NOMO-1 (cell line): ENCODE measurements around the gene NFATC2.

Experiments
- DNase-seq, 2 experiments: peaks; one replicate each; lab custom pipeline; 2025; ENCODE audit not compliant: unreplicated experiment in 2 of 2; lab: John Stamatoyannopoulos, UW

NFATC2 gene

DNA sequence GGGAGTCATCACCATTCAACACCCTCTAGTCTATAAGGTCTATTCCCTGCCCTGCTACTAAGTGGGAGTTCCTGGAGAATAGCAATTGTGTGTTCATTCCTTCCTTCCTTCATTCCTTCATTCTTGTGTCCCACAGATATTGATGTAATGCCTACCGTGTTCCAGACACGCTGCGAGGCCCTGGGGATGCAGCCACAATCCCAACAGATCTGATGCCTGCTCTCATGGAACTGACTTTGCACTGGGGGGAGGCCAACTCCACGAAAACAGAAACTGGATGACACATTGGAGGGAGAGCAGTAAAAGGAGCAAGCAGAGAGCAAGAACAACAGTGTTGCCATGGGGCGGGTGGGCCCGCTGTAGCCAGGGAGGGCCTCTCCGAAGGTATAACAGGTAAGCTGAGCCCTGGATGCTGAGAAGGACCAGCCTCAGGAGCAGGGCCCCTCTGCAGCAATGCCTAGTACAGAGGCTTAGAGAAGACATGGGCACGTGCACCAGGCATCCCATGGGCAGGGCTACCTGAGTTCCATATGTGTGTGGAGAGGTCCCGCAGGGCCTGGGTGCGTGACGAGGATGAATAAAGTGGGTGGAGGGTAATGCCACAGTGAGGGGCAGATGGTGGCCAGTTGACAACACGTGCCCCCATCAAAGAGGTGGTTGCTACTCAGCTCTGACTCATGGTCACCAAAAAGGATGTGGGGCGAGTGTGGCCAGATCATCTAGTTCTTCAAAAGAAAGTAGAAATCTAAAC, 173.9 kb downstream of the NFATC2 start:
- no peak for DNase-seq

DNA sequence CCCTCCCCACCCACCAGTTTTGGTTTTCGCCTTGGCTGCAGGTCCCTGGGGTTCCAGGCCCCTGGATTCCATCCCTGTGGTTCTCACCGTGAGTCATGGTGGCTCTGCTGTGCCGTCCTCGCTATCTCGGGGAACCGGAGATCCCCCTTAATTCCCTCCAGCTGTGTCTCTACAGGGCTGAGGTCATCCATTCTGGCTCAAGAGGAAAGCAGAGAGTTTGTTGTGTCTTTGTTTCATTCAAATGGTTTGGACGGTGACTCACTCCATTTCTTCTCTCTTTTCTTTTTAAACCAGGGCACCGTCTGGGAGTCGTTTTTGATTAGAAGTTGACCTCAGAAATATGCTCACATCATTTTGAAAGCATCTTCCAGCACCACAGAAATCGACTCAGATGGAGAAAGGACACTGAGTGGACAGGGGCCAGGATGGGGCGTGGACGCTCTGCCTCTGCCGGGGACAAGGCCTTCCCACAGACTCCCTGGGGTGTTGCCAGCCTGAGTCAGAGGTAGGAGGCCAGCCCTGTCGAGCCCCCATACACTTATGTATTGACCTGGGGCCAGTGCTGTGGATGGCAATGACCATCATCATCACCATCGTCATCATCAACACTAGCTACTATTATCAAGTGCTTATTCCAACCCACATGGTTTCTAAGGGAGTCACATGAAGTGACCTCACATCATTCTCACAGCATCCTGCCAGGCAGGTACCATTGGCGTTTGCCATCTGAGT, 176.2 kb downstream of the NFATC2 start:
- DNase-seq: no peak

DNA sequence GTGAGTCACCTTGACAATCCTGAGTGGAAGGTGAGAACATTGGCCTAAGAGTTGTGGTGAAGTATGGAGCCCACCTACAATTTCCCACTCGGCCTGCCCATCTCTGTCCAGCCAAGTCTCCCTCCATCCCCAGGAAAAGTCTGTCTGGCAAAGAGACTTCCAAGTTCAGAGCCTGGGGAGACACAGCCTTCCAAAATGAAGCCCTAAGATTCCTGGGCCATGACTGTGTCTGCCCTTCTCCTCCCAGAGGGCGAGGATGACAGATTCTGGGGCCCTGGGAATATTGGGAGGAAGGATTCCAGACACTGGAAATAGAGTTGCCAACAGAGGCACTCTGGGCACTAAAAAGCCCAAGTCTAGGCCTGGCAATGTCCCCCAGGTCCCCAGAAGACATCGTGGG, 176.8 kb downstream of the NFATC2 start:
- DNase-seq: no peak

DNA sequence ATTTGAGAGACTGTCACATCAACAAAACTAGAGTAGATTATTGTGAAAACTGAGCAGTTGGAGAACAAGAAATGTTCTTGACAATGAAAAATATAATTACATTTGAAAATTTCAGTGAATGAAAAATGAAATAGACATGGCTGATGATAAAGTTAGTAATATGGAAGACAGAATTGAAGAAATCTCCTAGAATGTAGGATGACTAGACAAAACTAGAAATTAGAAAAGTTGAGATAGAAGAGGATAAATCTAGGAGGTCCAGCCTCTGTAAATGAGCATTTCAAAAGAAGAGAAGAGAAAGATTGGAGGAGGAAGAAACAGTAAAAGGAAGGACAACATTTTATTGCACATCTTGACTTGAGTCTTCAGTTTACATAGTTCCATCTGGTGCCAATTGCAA, 178.7 kb downstream of the NFATC2 start:
- DNase-seq: no peak

DNA sequence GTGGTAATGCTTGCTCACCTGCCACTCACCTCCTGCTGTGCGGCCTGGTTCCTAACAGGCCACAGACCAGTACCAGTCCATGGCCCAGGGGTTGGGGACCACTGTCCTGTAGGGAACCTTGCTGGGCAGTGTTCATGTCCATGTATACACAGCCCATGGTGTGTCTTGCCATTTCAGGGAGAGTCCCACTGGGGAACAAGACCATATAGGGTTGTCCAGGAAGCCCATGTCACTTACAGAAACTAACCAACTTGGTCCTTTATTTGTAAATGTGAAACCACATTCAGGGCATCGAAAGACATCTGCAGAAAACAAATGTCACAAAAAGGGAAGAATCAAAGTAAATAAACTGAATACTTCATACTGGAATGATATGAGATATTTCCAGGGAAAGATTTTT, 179.1 kb downstream of the NFATC2 start:
- DNase-seq: no peak

DNA sequence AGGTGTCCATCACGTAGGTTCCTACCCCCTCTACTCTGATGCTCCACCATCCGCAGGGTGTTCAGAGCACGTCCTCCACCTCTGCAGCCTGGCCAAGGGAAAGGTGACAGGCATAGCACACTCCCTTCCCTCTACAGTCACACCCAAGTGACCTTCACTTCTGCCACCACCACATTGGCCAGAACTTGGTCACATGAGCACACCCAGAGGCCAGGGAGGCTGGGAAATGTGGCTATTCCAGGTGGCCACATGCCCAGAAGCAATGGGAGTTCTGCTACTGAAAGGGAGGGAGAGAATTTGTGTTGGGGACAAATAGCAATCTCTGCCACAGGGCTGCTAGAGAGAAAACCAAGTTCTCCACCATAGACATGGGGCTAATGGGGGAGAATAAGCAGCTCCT, 180.3 kb downstream of the NFATC2 start:
- DNase-seq: no peak

DNA sequence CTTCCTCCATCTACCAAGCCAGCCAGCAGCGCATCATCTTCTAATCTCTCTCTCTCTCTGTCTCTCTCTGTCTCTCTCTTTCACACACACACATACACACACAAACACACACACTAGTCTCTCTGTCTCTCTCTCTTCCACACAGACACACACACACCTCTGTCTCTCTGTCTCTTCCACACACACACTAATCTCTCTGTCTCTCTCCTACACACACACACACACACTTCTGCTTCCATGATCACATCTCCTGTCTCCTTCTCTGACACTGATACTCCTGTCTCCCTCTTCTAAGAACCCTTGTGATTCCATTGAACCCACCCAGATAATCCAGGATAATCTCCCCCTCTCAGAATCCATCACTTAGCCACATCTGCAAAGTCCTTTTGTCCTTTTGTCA, 181.3 kb downstream of the NFATC2 start:
- no peak for DNase-seq

DNA sequence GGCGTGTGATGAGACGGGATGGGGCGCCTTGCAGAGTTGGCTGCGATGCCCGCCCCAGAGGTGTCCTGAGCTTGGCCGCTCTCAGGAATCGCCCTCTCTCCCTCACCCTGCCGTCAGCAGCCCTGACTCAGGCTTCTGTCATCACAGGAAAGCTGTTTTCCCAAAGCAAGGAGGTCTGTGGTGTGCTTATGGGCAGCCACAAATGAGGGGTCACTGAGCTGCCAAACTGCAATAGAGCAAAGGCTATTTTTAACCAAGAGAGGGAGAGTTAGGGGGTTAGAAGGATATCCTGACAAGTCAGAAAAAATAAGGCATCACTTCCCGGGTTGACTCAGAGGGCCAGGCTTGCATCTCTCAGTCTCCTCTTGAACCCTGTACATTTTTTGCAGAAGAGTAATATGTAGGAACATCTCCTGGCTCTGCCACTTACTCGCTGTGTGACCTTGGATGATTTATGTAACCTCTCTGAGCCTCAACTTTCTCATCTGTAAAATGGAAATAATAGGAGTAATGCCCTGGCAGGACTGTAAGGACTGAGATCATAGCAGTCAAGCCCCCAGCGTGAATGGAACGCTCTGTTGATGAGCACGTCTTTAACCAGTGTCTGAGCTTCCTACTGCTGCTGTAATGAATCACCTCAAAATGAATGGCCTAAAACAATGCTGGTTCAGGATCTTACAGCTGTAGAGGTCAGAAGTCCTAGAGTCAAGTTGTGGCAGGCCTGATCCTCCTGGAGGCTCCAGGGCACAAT, 181.9 kb downstream of the NFATC2 start:
- no peak for DNase-seq

DNA sequence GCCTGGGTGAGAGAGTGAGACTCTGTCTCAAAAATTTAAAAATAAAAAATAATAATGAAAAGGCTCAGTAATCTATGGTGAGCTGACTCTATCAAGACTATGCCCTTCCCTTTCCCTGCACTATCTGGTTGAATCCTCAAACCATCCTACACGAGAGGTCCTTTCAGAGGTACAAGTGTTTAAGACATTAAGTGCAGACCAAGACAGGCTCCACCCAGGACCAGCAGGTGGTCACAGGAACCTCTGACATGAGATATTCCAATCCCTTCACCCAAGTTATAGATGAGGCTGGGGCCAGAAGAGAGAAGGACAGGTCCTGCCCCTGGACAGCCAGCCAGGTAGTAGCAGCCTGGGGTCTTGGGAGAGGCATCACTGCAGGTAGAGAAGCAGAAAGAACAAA, 182.6 kb downstream of the NFATC2 start:
- DNase-seq: no peak

DNA sequence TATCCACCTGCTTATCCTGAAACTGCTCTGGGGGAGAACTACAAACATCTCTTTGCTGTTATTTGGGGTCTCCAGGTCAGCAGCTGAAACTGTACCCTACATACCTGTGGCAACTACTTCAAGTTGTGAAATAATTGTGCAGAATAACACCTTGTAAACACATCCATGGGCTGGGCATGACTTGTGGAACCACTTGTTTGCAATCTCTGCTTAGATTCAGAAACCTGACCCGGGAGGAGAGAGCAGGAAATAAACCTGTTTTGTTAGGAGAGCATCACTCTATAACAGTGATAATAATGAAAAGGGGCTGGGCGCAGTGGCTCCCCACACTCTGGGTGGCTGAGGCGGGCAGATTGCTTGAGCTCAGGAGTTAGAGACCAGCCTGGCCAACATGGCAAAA, 183.1 kb downstream of the NFATC2 start:
- DNase-seq: no peak

DNA sequence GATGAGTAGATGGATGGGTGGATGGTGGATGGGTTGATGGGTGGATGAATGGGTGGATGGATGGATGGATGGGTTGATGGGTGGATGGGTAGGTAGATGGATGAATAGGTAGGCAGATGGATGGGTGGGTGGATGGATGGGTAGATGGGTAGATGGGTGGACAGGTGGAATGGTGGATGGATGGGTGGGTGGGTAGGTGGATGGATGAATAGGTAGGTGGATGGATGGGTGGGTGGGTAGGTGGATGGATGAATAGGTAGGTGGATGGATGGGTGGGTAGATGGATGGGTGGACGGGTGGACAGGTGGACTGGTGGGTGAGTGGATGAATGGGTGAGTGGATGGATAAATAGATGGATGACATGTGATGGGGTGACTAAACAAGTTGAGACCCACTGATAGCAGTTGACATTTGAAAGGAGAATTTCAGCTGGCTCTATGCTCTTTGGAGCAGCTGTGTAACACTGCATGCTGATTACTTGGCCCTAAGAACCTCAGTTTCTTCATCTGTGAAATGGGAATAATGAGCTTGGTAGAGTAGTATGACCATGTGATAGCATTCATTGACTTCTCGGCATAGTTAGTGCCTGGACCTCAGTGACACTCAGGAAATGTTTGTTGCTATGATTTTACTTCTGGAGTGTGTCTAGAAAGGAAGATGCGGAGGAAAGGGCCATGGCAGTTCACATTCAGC, 184.3 kb downstream of the NFATC2 start:
- DNase-seq: no peak

DNA sequence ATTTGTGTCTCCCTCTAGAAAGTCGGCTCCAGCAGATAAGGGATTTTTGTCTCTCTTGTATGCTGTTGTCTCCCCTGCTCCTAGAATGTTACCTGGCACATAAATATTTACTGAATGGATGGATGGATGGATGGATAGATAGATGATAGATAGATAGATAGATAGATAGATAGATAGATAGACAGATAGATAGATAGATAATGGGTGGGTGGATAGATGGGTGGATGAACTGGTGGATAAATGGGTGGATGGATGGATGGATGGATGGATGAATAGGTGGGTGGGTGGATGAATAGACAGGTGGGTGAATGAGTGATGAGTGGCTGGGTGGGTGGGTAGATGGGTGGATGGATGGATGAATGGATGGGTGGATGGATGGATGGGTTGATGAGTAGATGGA, 185.0 kb downstream of the NFATC2 start:
- DNase-seq: no peak

DNA sequence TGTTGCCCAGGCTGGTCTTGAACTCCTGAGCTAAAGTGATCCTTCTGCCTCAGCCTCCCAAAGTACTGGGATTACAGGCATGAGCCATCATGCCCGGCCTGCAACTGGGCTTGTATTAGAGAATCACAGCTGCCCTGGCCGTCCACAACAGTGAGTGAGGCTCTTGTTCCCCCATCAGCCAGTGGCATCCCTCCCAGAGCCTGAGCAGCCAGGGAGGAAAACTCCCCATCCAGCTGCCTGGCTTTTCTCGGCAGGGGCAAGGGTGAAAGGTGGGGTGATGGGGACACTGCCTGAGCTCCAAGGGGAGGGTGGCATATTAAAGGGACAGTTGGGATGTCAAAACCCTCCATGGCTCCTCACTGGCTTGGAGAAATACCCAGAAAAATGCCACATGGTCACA, 185.6 kb downstream of the NFATC2 start:
- DNase-seq: no peak

DNA sequence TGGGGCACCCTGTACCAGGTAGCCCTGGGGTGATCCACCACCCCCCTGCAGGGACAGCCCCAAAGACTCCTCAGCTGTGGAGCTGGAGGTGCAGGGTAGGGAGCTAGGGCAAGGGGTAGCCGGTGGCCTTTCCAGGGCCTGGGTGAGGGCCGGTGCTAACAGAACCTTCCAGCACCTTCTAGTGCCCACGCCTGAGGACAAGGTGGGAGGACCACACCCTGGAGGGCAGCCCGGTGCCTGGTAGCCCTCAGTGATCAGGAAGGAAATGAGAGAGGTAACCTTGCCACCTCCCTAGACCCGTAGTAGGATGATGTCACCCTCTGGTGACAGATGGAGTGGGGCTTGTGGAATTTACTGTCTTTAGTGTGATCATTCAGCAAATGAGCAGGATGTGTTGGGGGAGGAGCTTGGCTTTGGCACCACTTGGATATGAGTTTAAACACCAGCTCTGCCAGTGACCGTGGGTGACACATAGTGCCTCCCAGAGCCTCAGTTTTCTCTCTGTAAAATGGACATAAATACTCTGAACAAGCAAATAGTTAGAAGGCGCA, 187.7 kb downstream of the NFATC2 start:
- DNase-seq: no peak

DNA sequence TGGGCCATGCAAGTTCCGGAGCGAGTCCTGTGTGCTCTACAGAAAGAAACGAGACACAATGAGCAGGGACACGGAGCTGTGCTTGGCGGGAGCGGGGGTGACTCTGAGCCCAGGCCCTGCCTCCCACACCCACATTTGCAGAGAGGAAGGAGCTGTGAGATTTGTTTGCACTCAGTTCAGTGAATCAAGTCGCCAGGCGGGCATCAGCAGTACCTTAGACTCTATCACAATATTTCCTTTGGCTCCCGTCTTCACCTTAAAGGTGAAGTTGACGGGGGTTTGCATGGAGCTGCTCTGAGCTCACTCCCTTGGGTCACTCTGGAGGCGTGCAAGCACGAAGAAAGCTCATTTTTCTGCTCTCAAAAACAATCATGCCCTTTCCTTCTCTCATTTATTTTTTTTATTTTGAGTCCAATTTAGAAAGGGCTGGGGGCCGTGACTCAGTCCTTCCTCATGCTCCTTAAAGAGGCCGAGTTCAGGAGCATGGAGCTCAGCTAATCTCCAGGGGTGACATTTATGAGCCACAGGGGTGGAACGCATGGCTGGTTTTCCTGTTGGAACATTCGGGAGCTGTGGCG, 188.2 kb downstream of the NFATC2 start:
- no peak for DNase-seq

DNA sequence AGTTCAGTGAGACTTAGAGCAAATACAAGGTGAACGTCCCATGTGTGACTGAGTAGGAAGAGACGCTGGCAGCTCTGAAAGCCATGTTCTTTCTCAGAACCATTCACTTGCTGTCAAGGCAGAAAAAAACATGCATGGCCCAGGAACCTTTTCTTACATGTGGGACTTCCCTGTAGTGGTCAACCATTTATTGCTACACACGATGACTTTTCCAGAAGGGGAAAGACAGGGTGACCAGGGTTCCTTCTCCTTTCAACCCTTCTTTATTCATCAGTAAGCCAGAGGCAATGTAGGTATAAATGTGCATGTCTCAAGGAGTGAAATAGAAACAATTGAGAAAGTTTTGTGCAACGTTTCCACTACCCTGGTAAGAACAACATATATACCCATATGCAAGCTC, 189.0 kb downstream of the NFATC2 start:
- no peak for DNase-seq

DNA sequence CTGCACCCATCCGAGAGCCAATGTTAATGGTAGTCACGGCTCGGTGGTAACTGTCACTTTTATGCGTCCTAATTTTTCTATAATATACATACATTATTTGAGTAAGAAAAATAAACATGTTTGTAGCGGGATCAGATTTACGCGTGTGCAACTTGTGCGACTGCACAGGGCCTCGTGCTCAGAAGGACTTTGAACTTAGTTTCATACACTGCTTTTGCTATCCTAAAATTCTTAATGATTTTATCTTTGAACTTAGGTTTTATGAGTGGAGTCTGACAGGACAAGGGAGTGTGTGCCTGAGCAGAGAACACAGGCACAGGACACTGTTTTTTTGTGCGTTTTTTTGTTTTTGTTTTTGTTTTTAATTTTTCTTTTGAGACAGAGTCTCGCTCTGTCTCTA, 189.7 kb downstream of the NFATC2 start:
- no peak for DNase-seq

DNA sequence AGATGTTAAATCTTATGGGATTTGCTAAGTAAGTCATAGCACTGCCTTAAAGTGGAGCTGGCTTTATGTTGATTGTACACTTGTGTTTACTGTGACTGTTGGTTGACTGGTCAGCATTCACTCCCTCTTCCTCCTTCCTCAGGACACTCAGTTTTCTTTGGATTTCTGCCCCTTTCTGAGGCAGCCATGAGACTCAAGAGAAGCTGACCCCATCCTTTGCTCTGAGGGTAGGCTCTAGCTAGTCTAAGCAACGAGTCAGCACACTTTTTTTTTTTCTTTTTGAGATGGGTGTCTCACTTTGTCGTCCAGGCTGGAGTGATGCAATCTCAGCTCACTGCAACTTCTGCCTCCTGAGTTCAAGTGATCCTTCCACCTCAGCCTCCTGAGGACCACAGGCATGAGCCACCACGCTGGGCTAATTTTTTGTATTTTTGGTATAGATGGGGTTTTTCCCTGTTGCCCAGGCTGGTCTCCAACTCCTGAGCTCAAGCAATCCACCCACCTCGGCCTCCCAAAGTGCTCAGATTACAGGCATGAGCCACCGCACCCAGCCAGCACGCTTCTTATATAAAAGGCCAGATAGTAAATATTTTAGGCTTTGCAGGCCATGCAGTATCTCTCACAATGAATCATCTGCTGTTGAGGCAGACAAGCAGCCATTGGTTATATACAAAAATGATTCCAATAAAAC, 191.4 kb downstream of the NFATC2 start:
- DNase-seq: no peak

DNA sequence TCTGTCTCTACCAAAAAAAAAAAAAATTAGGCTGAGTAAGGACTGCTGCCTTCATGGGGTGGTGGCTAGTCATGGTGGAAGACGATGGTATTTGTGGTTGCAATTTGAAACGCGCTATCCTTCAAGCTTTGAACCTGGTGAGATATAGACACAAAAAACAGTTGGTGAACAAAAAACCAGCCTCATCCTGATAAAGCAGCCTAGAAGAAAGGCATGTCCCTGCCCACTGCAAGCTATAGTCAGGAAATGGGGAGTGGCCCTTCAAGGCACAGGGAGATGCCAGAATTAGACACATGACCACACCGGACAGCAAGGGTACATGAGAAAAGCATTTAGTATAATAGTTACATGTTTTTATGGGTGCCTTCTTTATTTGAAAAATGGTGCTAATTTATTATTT, 193.6 kb downstream of the NFATC2 start:
- no peak for DNase-seq

DNA sequence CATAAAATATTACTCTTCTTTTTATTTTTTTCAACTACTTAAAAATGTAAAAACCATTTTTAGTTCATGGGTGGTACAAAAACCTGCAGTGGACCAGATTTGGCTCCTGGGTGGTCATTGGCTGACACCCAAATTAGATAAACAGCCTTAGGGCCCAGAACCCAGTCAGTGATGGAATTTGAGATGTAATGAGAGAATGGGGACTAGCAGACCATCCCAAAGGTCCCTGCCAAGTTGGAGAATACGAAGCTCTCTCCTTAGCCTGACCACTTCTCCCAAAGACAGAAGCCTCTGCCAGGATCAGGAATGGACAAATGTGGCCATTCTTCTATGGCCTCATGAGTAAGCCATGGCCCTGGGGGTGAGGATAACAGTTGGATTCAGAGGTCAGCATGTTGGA, 194.7 kb downstream of the NFATC2 start:
- no peak for DNase-seq
